ENCODE data around the gene FXYD1.

- TF ChIP-seq POLR2A (IDR thresholded peaks at IDR 0.05; ENCODE audit: low read depth, low read length) (no peak), TAF1 (IDR thresholded peaks at IDR 0.05; ENCODE audit: low read depth, low read length) (no peak), POLR2AphosphoS5 (IDR thresholded peaks at IDR 0.05; ENCODE audit: low read depth, low read length) (no peak), SPI1 (IDR thresholded peaks at IDR 0.05; ENCODE audit: low read depth, low read length) (no peak), POU2F2 (IDR thresholded peaks at IDR 0.05; ENCODE audit: low read depth, low read length) (no peak), PAX5 (IDR thresholded peaks at IDR 0.05; ENCODE audit: insufficient read depth, low read length, severe bottlenecking) (no peak)
Measured at GRCh38 chr19:35099897-35100275, 38.7 kb upstream of the FXYD1 start.

Measured in GM12891 (cell line).